ENCODE measurements around the gene RAF1.

RAF1 gene

GRCh38 chr3:12586403-12586802, 77.5 kb downstream of the RAF1 start:
- TF ChIP-seq SIN3A (IDR thresholded peaks at IDR 0.05; ENCODE audit: borderline replicate concordance, insufficient read depth, low read length) (no peak), TAF1 (IDR thresholded peaks at IDR 0.05; ENCODE audit: borderline replicate concordance, insufficient read depth, low read length) (no peak), REST (IDR thresholded peaks at IDR 0.05; ENCODE audit: insufficient read depth in 1 of 2, low read depth in 2 of 2, low read length in 2 of 2) (no peak), FOXP2 (optimal IDR thresholded peaks at IDR 0.05; ENCODE audit: borderline replicate concordance, extremely low read depth, extremely low read length, insufficient read depth) (no peak), POLR2AphosphoS5 (IDR thresholded peaks at IDR 0.05; ENCODE audit: low read depth, low read length) (no peak)

DNA sequence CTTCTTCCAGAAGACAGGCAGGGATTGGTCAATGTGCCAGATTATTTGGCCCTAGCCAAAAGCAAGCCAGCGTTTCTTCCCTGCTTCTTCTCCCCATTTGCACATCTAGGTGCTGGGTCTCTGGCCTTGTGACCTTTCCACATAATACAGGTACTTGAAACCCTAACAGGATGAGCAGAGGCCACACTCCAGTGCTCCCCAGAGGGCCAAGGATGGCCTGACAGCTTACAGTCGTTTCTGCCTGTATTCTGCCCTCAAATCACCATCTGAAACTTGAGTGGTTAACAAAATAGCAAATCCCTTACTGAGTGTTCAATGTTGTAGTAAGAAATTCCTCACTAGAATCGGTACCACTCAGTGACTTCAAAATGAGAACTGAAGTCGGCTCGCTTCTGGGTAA, 77.9 kb downstream of the RAF1 start:
- TF ChIP-seq SIN3A (IDR thresholded peaks at IDR 0.05; ENCODE audit: borderline replicate concordance, insufficient read depth, low read length) (no peak), TAF1 (IDR thresholded peaks at IDR 0.05; ENCODE audit: borderline replicate concordance, insufficient read depth, low read length) (no peak), POLR2AphosphoS5 (IDR thresholded peaks at IDR 0.05; ENCODE audit: low read depth, low read length) (no peak), FOXP2 (optimal IDR thresholded peaks at IDR 0.05; ENCODE audit: borderline replicate concordance, extremely low read depth, extremely low read length, insufficient read depth) (no peak), REST (IDR thresholded peaks at IDR 0.05; ENCODE audit: insufficient read depth in 1 of 2, low read depth in 2 of 2, low read length in 2 of 2) (no peak)

GRCh38 chr3:12585181-12585580, 78.7 kb downstream of the RAF1 start:
- TF ChIP-seq FOXP2 (optimal IDR thresholded peaks at IDR 0.05; ENCODE audit: borderline replicate concordance, extremely low read depth, extremely low read length, insufficient read depth) (no peak), TAF1 (IDR thresholded peaks at IDR 0.05; ENCODE audit: borderline replicate concordance, insufficient read depth, low read length) (no peak), REST (IDR thresholded peaks at IDR 0.05; ENCODE audit: insufficient read depth in 1 of 2, low read depth in 2 of 2, low read length in 2 of 2) (no peak)

GRCh38 chr3:12584083-12584482, 79.8 kb downstream of the RAF1 start:
- TF ChIP-seq TAF1 (IDR thresholded peaks at IDR 0.05; ENCODE audit: borderline replicate concordance, insufficient read depth, low read length), result no peak
- no peak for TF ChIP-seq FOXP2 (optimal IDR thresholded peaks at IDR 0.05; ENCODE audit: borderline replicate concordance, extremely low read depth, extremely low read length, insufficient read depth)

DNA sequence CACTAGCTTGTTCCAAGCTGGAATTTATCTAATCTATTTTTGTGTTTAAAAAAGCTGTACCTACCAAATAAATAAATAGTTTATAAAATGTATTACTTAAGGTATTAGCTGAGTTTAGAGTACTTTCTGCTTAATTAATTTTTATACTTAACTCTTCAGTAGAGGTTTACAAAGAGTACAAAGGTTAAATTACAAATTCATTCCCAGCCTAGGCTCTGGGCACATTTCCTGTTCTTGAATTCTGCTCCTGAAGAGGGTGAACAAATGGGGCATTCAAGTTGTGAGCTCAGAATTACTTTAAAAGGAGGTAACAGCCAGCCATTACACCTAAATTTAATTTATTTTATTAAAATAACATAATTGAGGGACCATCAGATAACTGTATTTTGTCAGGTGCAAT, 80.6 kb downstream of the RAF1 start:
- TF ChIP-seq SIN3A (IDR thresholded peaks at IDR 0.05; ENCODE audit: borderline replicate concordance, insufficient read depth, low read length), result no peak

DNA sequence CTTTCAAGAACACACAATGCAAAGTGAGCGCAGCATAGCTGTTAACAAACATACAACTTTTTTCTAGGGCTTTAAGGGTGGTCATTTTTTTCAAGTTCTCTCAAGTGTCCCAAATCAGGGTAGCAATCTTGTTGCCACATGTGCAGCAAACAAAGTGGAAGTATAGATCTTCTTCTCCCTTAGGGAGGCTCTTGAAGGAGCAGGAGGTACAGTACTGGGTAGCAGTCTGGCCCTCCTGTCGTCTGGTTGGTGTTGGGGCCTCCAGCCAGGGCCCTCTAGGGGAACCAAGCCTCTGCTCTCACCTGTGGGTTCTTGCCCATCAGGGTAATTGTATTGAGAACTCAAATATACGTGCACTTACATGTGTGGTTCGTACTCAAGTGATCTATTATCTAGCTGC, 81.2 kb downstream of the RAF1 start:
- TF ChIP-seq FOXP2 (optimal IDR thresholded peaks at IDR 0.05; ENCODE audit: borderline replicate concordance, extremely low read depth, extremely low read length, insufficient read depth), result no peak
- no peak for TF ChIP-seq TAF1 (IDR thresholded peaks at IDR 0.05; ENCODE audit: borderline replicate concordance, insufficient read depth, low read length)
- TF ChIP-seq SIN3A (IDR thresholded peaks at IDR 0.05; ENCODE audit: borderline replicate concordance, insufficient read depth, low read length), result no peak
- TF ChIP-seq POLR2AphosphoS5 (IDR thresholded peaks at IDR 0.05; ENCODE audit: low read depth, low read length), result no peak
- no peak for TF ChIP-seq REST (IDR thresholded peaks at IDR 0.05; ENCODE audit: insufficient read depth in 1 of 2, low read depth in 2 of 2, low read length in 2 of 2)
